ENCODE results near the gene DOCK6.

The DOCK6 gene

GRCh38 chr19:11244846-11245589, 17.3 kb downstream of the DOCK6 start:
- H3K9ac ChIP-seq (ENCODE audit: low read length), result no peak overlapping the region
- H3K9me3 ChIP-seq (replicated peaks; ENCODE audit: insufficient read depth, low read length), result no peaks in the 10 kb centered on the region
- H3K4me1 ChIP-seq (ENCODE audit: low read length), result peaks cover 3% of the 10 kb centered on the region; the same call in 1 of the 2 replicates
- H3K36me3 ChIP-seq (replicated peaks; ENCODE audit: insufficient read depth, low read length), result no peaks in the 10 kb centered on the region
- DNase-seq, result no peak
- no peaks in the 10 kb centered on the region for H3K79me2 ChIP-seq (ENCODE audit: low read length)
- TF ChIP-seq EZH2phosphoT487 (IDR thresholded peaks at IDR 0.05; ENCODE audit: low read length) (no peak), EZH2 (optimal IDR thresholded peaks at IDR 0.05; ENCODE audit: low read depth, low read length) (no peak), CTCF (IDR thresholded peaks at IDR 0.05; ENCODE audit: low read length) (no peak)
- H3K9me2 ChIP-seq (replicated peaks; ENCODE audit: insufficient read depth, low read length), result no peaks in the 10 kb centered on the region
- H3F3A ChIP-seq (ENCODE audit: insufficient read depth, low read length), result no peaks in the 10 kb centered on the region
- H4K20me1 ChIP-seq (ENCODE audit: insufficient read depth, low read length), result no peaks in the 10 kb centered on the region
- H3K4me2 ChIP-seq (ENCODE audit: low read depth, low read length), result no peak overlapping the region
- no peak overlapping the region for H3K27ac ChIP-seq (ENCODE audit: low read length)
- H3K27me3 ChIP-seq (replicated peaks; ENCODE audit: insufficient read depth, low read length), result peaks cover 66% of the 10 kb centered on the region
- no peak overlapping the region for H3K4me3 ChIP-seq (ENCODE audit: low read length)
- H2AFZ ChIP-seq (ENCODE audit: low read length), result no peak overlapping the region

- Histone ChIP-seq H3K9me2 (replicated peaks; ENCODE audit: insufficient read depth, low read length) (no peaks in the 10 kb centered on the region), H4K20me1 (ENCODE audit: insufficient read depth, low read length) (no peaks in the 10 kb centered on the region), H3F3A (ENCODE audit: insufficient read depth, low read length) (no peaks in the 10 kb centered on the region), H3K4me1 (ENCODE audit: low read length) (peaks cover 3% of the 10 kb centered on the region; the same call in 1 of the 2 replicates), H3K9ac (ENCODE audit: low read length) (no peak overlapping the region), H2AFZ (ENCODE audit: low read length) (no peak overlapping the region), H3K36me3 (replicated peaks; ENCODE audit: insufficient read depth, low read length) (no peaks in the 10 kb centered on the region), H3K27me3 (replicated peaks; ENCODE audit: insufficient read depth, low read length) (peaks cover 74% of the 10 kb centered on the region), H3K4me3 (ENCODE audit: low read length) (peak overlapping the region; percentile 37; the same call in 1 of the 2 replicates), H3K4me2 (ENCODE audit: low read depth, low read length) (peak overlapping the region; percentile 79), H3K27ac (ENCODE audit: low read length) (no peak overlapping the region), H3K79me2 (ENCODE audit: low read length) (no peaks in the 10 kb centered on the region), H3K9me3 (replicated peaks; ENCODE audit: insufficient read depth, low read length) (no peaks in the 10 kb centered on the region)
- DNase-seq, result no peak
- TF ChIP-seq CTCF (IDR thresholded peaks at IDR 0.05; ENCODE audit: low read length) (no peak), EZH2phosphoT487 (IDR thresholded peaks at IDR 0.05; ENCODE audit: low read length) (no peak), EZH2 (optimal IDR thresholded peaks at IDR 0.05; ENCODE audit: low read depth, low read length) (no peak)
These were observed 18.5 kb downstream of the DOCK6 start for GRCh38 chr19:11243798-11244169.

- H3K4me3 ChIP-seq (ENCODE audit: low read length), result peak overlapping the region; percentile 37
These were observed 19.2 kb downstream of the DOCK6 start for GRCh38 chr19:11242864-11243797.

More at GRCh38 chr19:11242864-11243797, 19.2 kb downstream of the DOCK6 start:
- Histone ChIP-seq H3F3A (ENCODE audit: insufficient read depth, low read length) (no peaks in the 10 kb centered on the region), H3K4me1 (ENCODE audit: low read length) (peaks cover 3% of the 10 kb centered on the region; the same call in 1 of the 2 replicates), H2AFZ (ENCODE audit: low read length) (0 out of 2 replicates have a peak overlapping the region, but pooled peaks have one; percentile 50), H3K79me2 (ENCODE audit: low read length) (no peaks in the 10 kb centered on the region), H3K9me2 (replicated peaks; ENCODE audit: insufficient read depth, low read length) (no peaks in the 10 kb centered on the region), H3K9me3 (replicated peaks; ENCODE audit: insufficient read depth, low read length) (no peaks in the 10 kb centered on the region), H3K36me3 (replicated peaks; ENCODE audit: insufficient read depth, low read length) (no peaks in the 10 kb centered on the region), H3K9ac (ENCODE audit: low read length) (no peak overlapping the region), H3K27me3 (replicated peaks; ENCODE audit: insufficient read depth, low read length) (peaks cover 73% of the 10 kb centered on the region), H4K20me1 (ENCODE audit: insufficient read depth, low read length) (no peaks in the 10 kb centered on the region), H3K27ac (ENCODE audit: low read length) (no peak overlapping the region), H3K4me2 (ENCODE audit: low read depth, low read length) (peak overlapping the region; percentile 79)
- DNase-seq, result peak; percentile 73
- TF ChIP-seq CTCF (IDR thresholded peaks at IDR 0.05; ENCODE audit: low read length) (peak; percentile 85), EZH2phosphoT487 (IDR thresholded peaks at IDR 0.05; ENCODE audit: low read length) (no peak), EZH2 (optimal IDR thresholded peaks at IDR 0.05; ENCODE audit: low read depth, low read length) (no peak)

Data from MM.1S (cell line).